Astrocyte (in vitro differentiated cells and primary cell): Measurements from ENCODE around the gene CAND1. TPM values are rescaled to one million over a fixed set of nuclear protein-coding genes. Genes with fewer than 3 reads are reported as not detected.

ENCODE experiments used
- DNase-seq: peaks from one replicate; pipeline ENCODE4 v3.0.0-alpha.2; 2010; ENCODE audit warnings: low read depth
- FAIRE-seq: peaks from 2 replicates; lab custom pipeline; 2011; peaks lifted over from hg19 to GRCh38; lab: Jason Lieb, UNC
- H2AFZ ChIP-seq: 2 replicates; pipeline ENCODE4 v1.6.0; 2012; ENCODE audit warnings: low read depth, low read length, inconsistent platforms
- H3K27ac ChIP-seq: 2 replicates; pipeline ENCODE4 v1.5.1; 2011; ENCODE audit warnings: low read depth, low read length, inconsistent platforms
- H3K27me3 ChIP-seq: 2 replicates; pipeline ENCODE4 v1.6.0; 2011; ENCODE audit warnings: low read length, inconsistent platforms; ENCODE audit not compliant: insufficient read depth
- H3K36me3 ChIP-seq: 2 replicates; pipeline ENCODE4 v1.5.1; 2011; ENCODE audit warnings: low read length, inconsistent platforms; ENCODE audit not compliant: insufficient read depth
- H3K4me1 ChIP-seq: 2 replicates; pipeline ENCODE4 v1.5.1; 2011; ENCODE audit warnings: low read length, inconsistent platforms; ENCODE audit not compliant: insufficient read depth
- H3K4me2 ChIP-seq: 2 replicates; pipeline ENCODE4 v1.6.0; 2012; ENCODE audit warnings: low read length, inconsistent platforms
- H3K4me3 ChIP-seq: 2 replicates; pipeline ENCODE4 v1.5.1; 2011; ENCODE audit warnings: low read depth, mild to moderate bottlenecking, low read length, inconsistent platforms; ENCODE audit not compliant: insufficient read depth
- H3K79me2 ChIP-seq: 2 replicates; pipeline ENCODE4 v1.6.0; 2012; ENCODE audit warnings: mild to moderate bottlenecking, low read length, inconsistent platforms; ENCODE audit not compliant: insufficient read depth
- H3K9ac ChIP-seq: 2 replicates; pipeline ENCODE4 v1.6.0; 2012; ENCODE audit warnings: mild to moderate bottlenecking, low read length, inconsistent platforms
- H3K9me3 ChIP-seq: 2 replicates; pipeline ENCODE4 v1.5.1; 2012; ENCODE audit warnings: low read depth, mild to moderate bottlenecking, low read length, inconsistent platforms; ENCODE audit not compliant: insufficient read depth
- H4K20me1 ChIP-seq: 2 replicates; pipeline ENCODE4 v1.6.0; 2012; ENCODE audit warnings: low read length, inconsistent platforms; ENCODE audit not compliant: insufficient read depth
- H3K27ac Mint-ChIP-seq: one replicate; pipeline ENCODE4 v1.8.0; 2021; ENCODE audit warnings: mild to moderate bottlenecking, mixed read lengths; ENCODE audit not compliant: unreplicated experiment
- H3K27me3 Mint-ChIP-seq: one replicate; pipeline ENCODE4 v1.8.0; 2021; ENCODE audit warnings: low read depth, mixed read lengths; ENCODE audit not compliant: unreplicated experiment
- H3K36me3 Mint-ChIP-seq: one replicate; pipeline ENCODE4 v1.8.0; 2021; ENCODE audit warnings: low read depth, mixed read lengths; ENCODE audit not compliant: unreplicated experiment
- H3K4me1 Mint-ChIP-seq: one replicate; pipeline ENCODE4 v1.8.0; 2021; ENCODE audit warnings: low read depth, mixed read lengths; ENCODE audit not compliant: unreplicated experiment
- H3K4me3 Mint-ChIP-seq: one replicate; pipeline ENCODE4 v1.8.0; 2021; ENCODE audit warnings: mild to moderate bottlenecking, moderate library complexity, mixed read lengths; ENCODE audit not compliant: unreplicated experiment
- H3K9me3 Mint-ChIP-seq: one replicate; pipeline ENCODE4 v1.8.0; 2021; ENCODE audit warnings: mild to moderate bottlenecking, mixed read lengths; ENCODE audit not compliant: unreplicated experiment
- EZH2 ChIP-seq: IDR thresholded peaks from 2 replicates; pipeline ENCODE4 v1.6.1; 2012; ENCODE audit warnings: mild to moderate bottlenecking, low read length, inconsistent platforms; ENCODE audit not compliant: insufficient read depth
- total RNA-seq: library from RNA; stranded (reverse); gene quantifications from 2 replicates; pipeline ENCODE4 v1.2.1, GENCODE V29; 2021
- TF ChIP-seq, protein P1 (sequence below): IDR thresholded peaks from 2 replicates; pipeline ENCODE4 v1.5.1; 2011; ENCODE audit warnings: low read depth, mild to moderate bottlenecking, inconsistent platforms, low read length, moderate library complexity; ENCODE audit not compliant: insufficient read depth

The CAND1 gene
- total RNA-seq, 1 donor from 2014 or later = 176 TPM

DNA sequence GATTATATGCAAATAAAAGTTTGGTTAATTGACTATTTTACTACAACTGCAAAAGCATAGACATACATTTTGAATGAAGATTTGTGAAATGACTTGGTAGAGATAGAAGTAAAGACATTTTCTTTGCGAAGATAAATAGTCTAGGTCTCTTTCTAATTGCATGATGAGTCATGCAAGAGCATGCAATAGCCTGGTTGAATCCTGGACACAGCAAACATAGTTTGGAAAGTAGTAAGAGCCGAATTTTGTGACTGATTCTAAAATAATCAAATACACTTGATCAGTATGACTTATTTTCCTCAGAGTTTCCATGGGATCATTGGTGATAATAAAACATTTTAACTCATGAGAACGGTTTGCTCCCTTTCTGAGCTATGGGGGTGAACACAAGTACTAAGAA, 27.7 kb upstream of the CAND1 start:
- H3K4me2 ChIP-seq = no peak overlapping the region
- FAIRE-seq (no peak), DNase-seq (peak; percentile 8)
- TF ChIP-seq EZH2 = no peak
- TF ChIP-seq, protein P1, sequence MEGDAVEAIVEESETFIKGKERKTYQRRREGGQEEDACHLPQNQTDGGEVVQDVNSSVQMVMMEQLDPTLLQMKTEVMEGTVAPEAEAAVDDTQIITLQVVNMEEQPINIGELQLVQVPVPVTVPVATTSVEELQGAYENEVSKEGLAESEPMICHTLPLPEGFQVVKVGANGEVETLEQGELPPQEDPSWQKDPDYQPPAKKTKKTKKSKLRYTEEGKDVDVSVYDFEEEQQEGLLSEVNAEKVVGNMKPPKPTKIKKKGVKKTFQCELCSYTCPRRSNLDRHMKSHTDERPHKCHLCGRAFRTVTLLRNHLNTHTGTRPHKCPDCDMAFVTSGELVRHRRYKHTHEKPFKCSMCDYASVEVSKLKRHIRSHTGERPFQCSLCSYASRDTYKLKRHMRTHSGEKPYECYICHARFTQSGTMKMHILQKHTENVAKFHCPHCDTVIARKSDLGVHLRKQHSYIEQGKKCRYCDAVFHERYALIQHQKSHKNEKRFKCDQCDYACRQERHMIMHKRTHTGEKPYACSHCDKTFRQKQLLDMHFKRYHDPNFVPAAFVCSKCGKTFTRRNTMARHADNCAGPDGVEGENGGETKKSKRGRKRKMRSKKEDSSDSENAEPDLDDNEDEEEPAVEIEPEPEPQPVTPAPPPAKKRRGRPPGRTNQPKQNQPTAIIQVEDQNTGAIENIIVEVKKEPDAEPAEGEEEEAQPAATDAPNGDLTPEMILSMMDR = no peak
- H3K9me3 Mint-ChIP-seq = no peaks in the 10 kb centered on the region
- no peaks in the 10 kb centered on the region for H3K9me3 ChIP-seq
- H3K4me1 ChIP-seq = no peaks in the 10 kb centered on the region
- H3K4me3 Mint-ChIP-seq = no peak overlapping the region
- no peaks in the 10 kb centered on the region for H3K27me3 ChIP-seq
- H3K79me2 ChIP-seq = no peaks in the 10 kb centered on the region
- H3K27me3 Mint-ChIP-seq = no peaks in the 10 kb centered on the region
- no peaks in the 10 kb centered on the region for H3K36me3 ChIP-seq
- no peaks in the 10 kb centered on the region for H3K36me3 Mint-ChIP-seq
- peaks cover 6% of the 10 kb centered on the region for H3K4me1 Mint-ChIP-seq
- H3K9ac ChIP-seq = no peak overlapping the region
- H3K27ac Mint-ChIP-seq = no peak overlapping the region
- no peaks in the 10 kb centered on the region for H4K20me1 ChIP-seq
- no peak overlapping the region for H3K4me3 ChIP-seq
- H3K27ac ChIP-seq = no peak overlapping the region
- no peak overlapping the region for H2AFZ ChIP-seq

DNA sequence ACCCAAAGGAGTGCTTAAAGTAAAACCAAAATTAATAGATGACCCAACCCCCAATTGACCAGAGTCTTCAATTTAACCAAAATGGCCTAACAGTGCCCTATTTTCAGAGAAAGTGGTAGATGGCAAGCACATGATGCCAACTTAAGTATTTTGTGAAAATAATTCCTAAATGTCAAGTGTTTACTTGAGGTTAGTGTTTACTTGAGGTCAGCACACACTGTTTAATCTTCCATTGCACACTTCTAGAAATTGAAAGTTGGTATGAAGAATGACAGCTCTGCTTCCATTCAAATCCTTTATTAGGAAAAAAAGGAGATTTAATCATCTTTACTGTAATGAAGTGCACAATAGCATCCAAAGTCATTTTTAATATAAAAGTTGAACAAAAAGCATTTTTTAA, 25.9 kb upstream of the CAND1 start:
- H3K9me3 Mint-ChIP-seq = no peaks in the 10 kb centered on the region
- Histone ChIP-seq H3K4me3 (no peak overlapping the region), H3K79me2 (no peaks in the 10 kb centered on the region), H2AFZ (no peak overlapping the region), H3K36me3 (no peaks in the 10 kb centered on the region), H3K27ac (no peak overlapping the region), H3K9ac (no peak overlapping the region), H3K4me2 (no peak overlapping the region), H3K27me3 (no peaks in the 10 kb centered on the region), H3K4me1 (no peaks in the 10 kb centered on the region), H4K20me1 (no peaks in the 10 kb centered on the region), H3K9me3 (no peaks in the 10 kb centered on the region)
- no peak overlapping the region for H3K4me3 Mint-ChIP-seq
- H3K27ac Mint-ChIP-seq = no peak overlapping the region
- no peak for DNase-seq
- FAIRE-seq = no peak
- H3K27me3 Mint-ChIP-seq = no peaks in the 10 kb centered on the region
- TF ChIP-seq EZH2 = no peak
- TF ChIP-seq, protein P1 = no peak
- peaks cover 6% of the 10 kb centered on the region for H3K4me1 Mint-ChIP-seq
- H3K36me3 Mint-ChIP-seq = no peaks in the 10 kb centered on the region

DNA sequence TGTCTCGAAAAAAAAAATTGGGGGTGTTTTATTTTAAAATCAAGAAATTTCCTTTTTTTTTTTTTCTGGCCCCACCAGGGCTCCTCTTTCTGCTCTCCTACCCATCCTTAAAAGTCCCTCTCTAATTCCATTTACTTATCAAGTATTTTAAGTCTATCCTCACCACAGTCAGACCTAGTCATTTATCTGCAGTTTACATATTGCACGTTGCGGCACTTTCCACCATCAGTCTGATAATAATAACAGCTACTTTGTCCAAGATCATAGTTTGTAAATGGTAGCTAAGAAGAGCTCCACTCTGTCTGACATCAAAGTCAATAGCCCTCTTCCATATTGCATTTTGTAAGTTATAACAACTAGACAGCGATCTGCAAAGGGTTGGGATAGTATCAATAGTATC, 23.6 kb upstream of the CAND1 start:
- H3K4me2 ChIP-seq = no peak overlapping the region
- H3K27me3 ChIP-seq = no peaks in the 10 kb centered on the region
- TF ChIP-seq, protein P1 = no peak
- no peak for TF ChIP-seq EZH2
- H3K9me3 Mint-ChIP-seq = no peaks in the 10 kb centered on the region
- H3K27ac Mint-ChIP-seq = no peak overlapping the region
- no peaks in the 10 kb centered on the region for H3K27me3 Mint-ChIP-seq
- H2AFZ ChIP-seq = no peak overlapping the region
- no peak for FAIRE-seq
- H3K9ac ChIP-seq = no peak overlapping the region
- no peaks in the 10 kb centered on the region for H3K36me3 ChIP-seq
- peaks cover 6% of the 10 kb centered on the region for H3K4me1 Mint-ChIP-seq
- no peak for DNase-seq
- H3K79me2 ChIP-seq = no peaks in the 10 kb centered on the region
- H3K4me3 ChIP-seq = no peak overlapping the region
- no peaks in the 10 kb centered on the region for H4K20me1 ChIP-seq
- no peaks in the 10 kb centered on the region for H3K36me3 Mint-ChIP-seq
- no peaks in the 10 kb centered on the region for H3K4me1 ChIP-seq
- H3K27ac ChIP-seq = no peak overlapping the region
- no peak overlapping the region for H3K4me3 Mint-ChIP-seq
- no peaks in the 10 kb centered on the region for H3K9me3 ChIP-seq
